Measurements from ENCODE around the gene GET3. TPM values are rescaled to one million over a fixed set of nuclear protein-coding genes. Genes with fewer than 3 reads are reported as not detected.

The GET3 gene
- total and polyA plus RNA-seq, 2 of the 13 experiments (the other 11 are each of a cell fraction or from before 2014, with no cell fraction given), result 57.7 to 59.4 TPM

- no peak for TF ChIP-seq CAMTA2 (CRISPR knock-in tag; IDR thresholded peaks at IDR 0.05; ENCODE audit: borderline replicate concordance)
- no peak for TF ChIP-seq AKAP8 (CRISPR knock-in tag; IDR thresholded peaks at IDR 0.05)
- TF ChIP-seq ZNF547 (CRISPR knock-in tag; IDR thresholded peaks at IDR 0.05), result no peak; the same call in 1 of the 2 replicates
- no peak for TF ChIP-seq SNRNP70 (IDR thresholded peaks at IDR 0.05; ENCODE audit: low read depth, low read length)
- TF ChIP-seq FIP1L1 (IDR thresholded peaks at IDR 0.05; ENCODE audit: borderline replicate concordance, insufficient read depth, low read depth, low read length), result no peak
- no peak for TF ChIP-seq ARID2 (CRISPR knock-in tag; IDR thresholded peaks at IDR 0.05; ENCODE audit: borderline replicate concordance)
- peak; percentile 80 for TF ChIP-seq PATZ1 (CRISPR knock-in tag; IDR thresholded peaks at IDR 0.05)
- TF ChIP-seq TEF (CRISPR knock-in tag; IDR thresholded peaks at IDR 0.05), result no peak
- TF ChIP-seq TRIM24 (CRISPR knock-in tag; IDR thresholded peaks at IDR 0.05), result no peak
- TF ChIP-seq KMT2A (CRISPR knock-in tag; IDR thresholded peaks at IDR 0.05), result no peak
- no peak for TF ChIP-seq MED1 (CRISPR knock-in tag; IDR thresholded peaks at IDR 0.05)
- no peak for TF ChIP-seq ZBTB4 (CRISPR knock-in tag; IDR thresholded peaks at IDR 0.05; ENCODE audit: borderline replicate concordance)
- no peak for TF ChIP-seq ZNF432 (CRISPR knock-in tag; IDR thresholded peaks at IDR 0.05; ENCODE audit: borderline replicate concordance)
- TF ChIP-seq PAX8 (CRISPR knock-in tag; IDR thresholded peaks at IDR 0.05; ENCODE audit: borderline replicate concordance), result no peak
- TF ChIP-seq RXRA (CRISPR knock-in tag; IDR thresholded peaks at IDR 0.05), result peak; percentile 53
- TF ChIP-seq FOSL2 (CRISPR knock-in tag; IDR thresholded peaks at IDR 0.05), result no peak
- TF ChIP-seq NFKBIZ (CRISPR knock-in tag; IDR thresholded peaks at IDR 0.05), result no peak
- no peak for TF ChIP-seq ZNF276 (CRISPR knock-in tag; IDR thresholded peaks at IDR 0.05; ENCODE audit: low read depth)
- TF ChIP-seq ESRRA (CRISPR knock-in tag; IDR thresholded peaks at IDR 0.05; ENCODE audit: low read depth), result no peak
- no peak for TF ChIP-seq ZC3H4 (CRISPR knock-in tag; IDR thresholded peaks at IDR 0.05; ENCODE audit: borderline replicate concordance)
- TF ChIP-seq RBFOX2 (IDR thresholded peaks at IDR 0.05; ENCODE audit: low read depth, low read length), result peak; percentile 80
- TF ChIP-seq KDM5A (IDR thresholded peaks at IDR 0.05; ENCODE audit: borderline replicate concordance, low read length), result no peak
Observed at GRCh38 chr19:12789904-12790619, 52.8 kb downstream of the GET3 start (continued).

Measured in HepG2 (cell line).